Vagina (tissue), 2 donors: ENCODE data around the gene PTTG1IP. TPM values are rescaled to one million over a fixed set of nuclear protein-coding genes. Genes with fewer than 3 reads are reported as not detected.
"Not testable (repeated sequence)": the region's sequence is repeated elsewhere in the genome, so short reads cannot be mapped to it uniquely, and the experiment has no call there.

Source experiments
- DNase-seq, 2 donors: peaks; one replicate each; pipeline ENCODE4 v3.0.0-alpha.2; 2017; ENCODE audit errors: extremely low spot score in 2 of 2
- H3K27ac ChIP-seq: fragments of 200-600 bp; sonication (generic); one replicate; pipeline ENCODE4 v1.5.1; 2019
- H3K27me3 ChIP-seq: fragments of 200-600 bp; sonication (generic); one replicate; pipeline ENCODE4 v1.5.1; 2019
- H3K36me3 ChIP-seq, 2 donors: fragments of 200-600 bp; sonication (generic); one replicate each; pipeline ENCODE4 v1.5.1; 2017 to 2019
- H3K4me1 ChIP-seq: fragments of 200-600 bp; sonication (generic); one replicate; pipeline ENCODE4 v1.5.1; 2019
- H3K4me3 ChIP-seq, 2 donors: fragments of 200-600 bp; sonication (generic); 1 replicate in 1 of 2; 2 replicates in 1 of 2; pipeline ENCODE4 v1.5.1; 2016 to 2019
- H3K9me3 ChIP-seq: fragments of 200-600 bp; sonication (generic); one replicate; pipeline ENCODE4 v1.5.1; 2019
- POLR2A ChIP-seq, 2 donors: fragments of 450-650 bp; IDR thresholded peaks; one replicate each; pipeline ENCODE4 v1.6.1; 2017; ENCODE audit warnings: antibody characterized with exemption in 2 of 2, mild to moderate bottlenecking in 2 of 2, moderate library complexity in 2 of 2
- POLR2AphosphoS5 ChIP-seq, 2 donors: sonication (generic); formaldehyde crosslinking; IDR thresholded peaks; one replicate each; pipeline ENCODE4 v1.9.0; 2017; ENCODE audit warnings: antibody characterized with exemption in 2 of 2, mild to moderate bottlenecking in 2 of 2, low read depth in 1 of 2; ENCODE audit not compliant: insufficient read depth in 1 of 2
- intact Hi-C: fragments of 100-400 bp; cut with DNase I; formaldehyde crosslinking; loops from one replicate; pipeline ENCODE4 v1.15.1; 2023
- total RNA-seq: library from RNA; depleted of rRNA; stranded (reverse); fragments of >200 nt; gene quantifications from one replicate; pipeline ENCODE4 v1.2.3, GENCODE V29; 2016
- TF ChIP-seq, protein P1 (sequence below), 3 experiments: fragments of 450-650 bp in 2 of 3; fragments of 200-600 bp in 1 of 3; sonication (generic) in 1 of 3; IDR thresholded peaks; one replicate each; pipeline ENCODE4 v1.5.1; 2017 to 2019; ENCODE audit warnings: antibody characterized with exemption in 3 of 3, mild to moderate bottlenecking in 2 of 3, moderate library complexity in 2 of 3

PTTG1IP gene
- total RNA-seq, 1 donor from 2014 or later, result 165 TPM

DNA sequence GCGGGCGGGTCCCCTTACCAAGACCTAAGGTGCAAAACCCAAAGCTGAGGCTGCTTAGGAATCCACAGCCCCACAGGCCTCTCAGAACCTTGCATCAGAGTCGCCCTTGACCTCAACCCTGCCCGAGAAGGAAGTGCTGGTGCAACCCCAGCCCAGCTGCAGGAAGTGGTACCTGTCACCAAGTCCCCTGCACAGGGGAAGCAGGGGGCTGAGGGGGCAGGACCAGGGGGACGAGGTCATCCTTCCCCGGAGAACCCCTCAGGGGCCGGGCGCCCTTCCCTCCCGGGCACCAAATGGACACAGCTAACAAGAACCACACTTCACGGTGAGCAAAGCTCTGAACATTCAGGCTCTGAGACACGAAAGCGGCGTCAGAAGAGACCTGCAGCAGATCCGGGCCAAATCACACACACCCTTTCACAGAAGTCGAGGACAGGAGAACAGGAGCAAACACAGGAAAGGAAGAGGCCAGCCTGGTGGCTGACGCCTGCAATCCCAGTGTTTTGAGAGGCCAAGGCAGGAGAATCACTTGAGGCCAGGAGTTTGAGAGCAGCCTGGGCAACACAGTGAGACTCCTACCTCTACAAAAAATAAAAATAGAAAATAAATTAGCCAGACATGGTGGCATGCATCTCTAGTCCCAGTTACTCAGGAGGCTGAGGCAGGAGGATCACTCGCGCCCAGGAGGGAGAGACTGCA, 40.8 kb upstream of the PTTG1IP start:
- no peak for DNase-seq
- intact Hi-C loops, result no loop called here
- no peaks in the 10 kb centered on the region for H3K27me3 ChIP-seq
- H3K4me3 ChIP-seq, result no peak overlapping the region
- no peak for TF ChIP-seq POLR2AphosphoS5 (IDR thresholded peaks at IDR 0.05; ENCODE audit: insufficient read depth in 1 of 2, low read depth in 1 of 2)
- TF ChIP-seq, protein P1, sequence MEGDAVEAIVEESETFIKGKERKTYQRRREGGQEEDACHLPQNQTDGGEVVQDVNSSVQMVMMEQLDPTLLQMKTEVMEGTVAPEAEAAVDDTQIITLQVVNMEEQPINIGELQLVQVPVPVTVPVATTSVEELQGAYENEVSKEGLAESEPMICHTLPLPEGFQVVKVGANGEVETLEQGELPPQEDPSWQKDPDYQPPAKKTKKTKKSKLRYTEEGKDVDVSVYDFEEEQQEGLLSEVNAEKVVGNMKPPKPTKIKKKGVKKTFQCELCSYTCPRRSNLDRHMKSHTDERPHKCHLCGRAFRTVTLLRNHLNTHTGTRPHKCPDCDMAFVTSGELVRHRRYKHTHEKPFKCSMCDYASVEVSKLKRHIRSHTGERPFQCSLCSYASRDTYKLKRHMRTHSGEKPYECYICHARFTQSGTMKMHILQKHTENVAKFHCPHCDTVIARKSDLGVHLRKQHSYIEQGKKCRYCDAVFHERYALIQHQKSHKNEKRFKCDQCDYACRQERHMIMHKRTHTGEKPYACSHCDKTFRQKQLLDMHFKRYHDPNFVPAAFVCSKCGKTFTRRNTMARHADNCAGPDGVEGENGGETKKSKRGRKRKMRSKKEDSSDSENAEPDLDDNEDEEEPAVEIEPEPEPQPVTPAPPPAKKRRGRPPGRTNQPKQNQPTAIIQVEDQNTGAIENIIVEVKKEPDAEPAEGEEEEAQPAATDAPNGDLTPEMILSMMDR (IDR thresholded peaks at IDR 0.05), result no peak
- TF ChIP-seq POLR2A (IDR thresholded peaks at IDR 0.05), result no peak
- no peaks in the 10 kb centered on the region for H3K36me3 ChIP-seq
- H3K27ac ChIP-seq, result no peak overlapping the region
- H3K9me3 ChIP-seq, result no peaks in the 10 kb centered on the region
- peaks cover 23% of the 10 kb centered on the region for H3K4me1 ChIP-seq

- H3K4me3 ChIP-seq, result no peak overlapping the region
- no peak for DNase-seq
- intact Hi-C loops, result no loop called here
- H3K27ac ChIP-seq, result no peak overlapping the region
- no peaks in the 10 kb centered on the region for H3K27me3 ChIP-seq
- H3K9me3 ChIP-seq, result no peaks in the 10 kb centered on the region
- TF ChIP-seq POLR2AphosphoS5 (IDR thresholded peaks at IDR 0.05; ENCODE audit: insufficient read depth in 1 of 2, low read depth in 1 of 2) (no peak), POLR2A (IDR thresholded peaks at IDR 0.05) (no peak)
- H3K36me3 ChIP-seq, result no peaks in the 10 kb centered on the region
- peaks cover 23% of the 10 kb centered on the region for H3K4me1 ChIP-seq
Observed at GRCh38 chr21:44913425-44914175, 40.1 kb upstream of the PTTG1IP start.

DNA sequence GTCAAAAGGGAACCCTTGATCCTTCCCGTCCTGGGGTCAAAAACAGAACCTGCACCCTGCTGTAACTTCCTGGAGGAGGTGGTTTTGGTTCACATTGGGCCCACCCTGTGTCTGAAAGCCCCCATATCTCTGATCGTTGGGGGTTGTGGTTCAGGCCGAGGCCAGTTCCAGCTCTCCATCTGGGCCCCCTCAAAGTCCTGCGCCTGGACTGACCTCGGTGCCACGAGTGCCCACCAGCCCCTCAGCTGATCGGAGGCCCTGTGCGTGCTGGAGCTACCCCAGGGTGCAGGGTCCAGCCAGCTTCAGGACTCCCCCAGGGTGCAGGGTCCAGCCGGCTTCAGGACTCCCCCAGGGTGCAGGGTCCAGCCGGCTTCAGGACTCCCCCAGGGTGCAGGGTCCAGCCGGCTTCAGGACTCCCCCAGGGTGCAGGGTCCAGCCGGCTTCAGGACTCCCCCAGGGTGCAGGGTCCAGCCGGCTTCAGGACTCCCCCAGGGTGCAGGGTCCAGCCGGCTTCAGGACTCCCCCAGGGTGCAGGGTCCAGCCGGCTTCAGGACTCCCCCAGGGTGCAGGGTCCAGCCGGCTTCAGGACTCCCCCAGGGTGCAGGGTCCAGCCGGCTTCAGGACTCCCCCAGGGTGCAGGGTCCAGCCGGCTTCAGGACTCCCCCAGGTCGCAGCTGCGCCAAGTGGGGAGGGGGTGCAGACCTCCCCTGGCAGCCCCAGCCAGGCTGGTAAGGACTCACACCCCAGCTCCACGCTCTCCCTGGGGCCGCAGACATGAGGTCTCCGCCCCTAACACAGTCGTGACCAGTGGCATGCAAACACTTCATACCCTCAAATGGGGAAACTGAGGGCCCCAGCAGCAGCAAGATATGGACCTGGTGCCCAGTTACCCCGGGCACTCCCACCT, 39.3 kb upstream of the PTTG1IP start:
- H3K4me3 ChIP-seq, H3K36me3 ChIP-seq, H3K27ac ChIP-seq, intact Hi-C loops, DNase-seq, H3K27me3 ChIP-seq, H3K9me3 ChIP-seq: not testable (repeated sequence)
- H3K4me1 ChIP-seq, result peaks cover 23% of the 10 kb centered on the region

GRCh38 chr21:44912158-44912473, 38.6 kb upstream of the PTTG1IP start:
- intact Hi-C loops, result no loop called here
- H3K9me3 ChIP-seq, result no peaks in the 10 kb centered on the region
- H3K27ac ChIP-seq, result no peak overlapping the region
- TF ChIP-seq POLR2A (IDR thresholded peaks at IDR 0.05) (no peak), POLR2AphosphoS5 (IDR thresholded peaks at IDR 0.05; ENCODE audit: insufficient read depth in 1 of 2, low read depth in 1 of 2) (no peak)
- TF ChIP-seq, protein P1 (IDR thresholded peaks at IDR 0.05), result no peak
- no peaks in the 10 kb centered on the region for H3K27me3 ChIP-seq
- no peak overlapping the region for H3K4me3 ChIP-seq
- peaks cover 23% of the 10 kb centered on the region for H3K4me1 ChIP-seq
- DNase-seq, result no peak
- H3K36me3 ChIP-seq, result no peaks in the 10 kb centered on the region

DNA sequence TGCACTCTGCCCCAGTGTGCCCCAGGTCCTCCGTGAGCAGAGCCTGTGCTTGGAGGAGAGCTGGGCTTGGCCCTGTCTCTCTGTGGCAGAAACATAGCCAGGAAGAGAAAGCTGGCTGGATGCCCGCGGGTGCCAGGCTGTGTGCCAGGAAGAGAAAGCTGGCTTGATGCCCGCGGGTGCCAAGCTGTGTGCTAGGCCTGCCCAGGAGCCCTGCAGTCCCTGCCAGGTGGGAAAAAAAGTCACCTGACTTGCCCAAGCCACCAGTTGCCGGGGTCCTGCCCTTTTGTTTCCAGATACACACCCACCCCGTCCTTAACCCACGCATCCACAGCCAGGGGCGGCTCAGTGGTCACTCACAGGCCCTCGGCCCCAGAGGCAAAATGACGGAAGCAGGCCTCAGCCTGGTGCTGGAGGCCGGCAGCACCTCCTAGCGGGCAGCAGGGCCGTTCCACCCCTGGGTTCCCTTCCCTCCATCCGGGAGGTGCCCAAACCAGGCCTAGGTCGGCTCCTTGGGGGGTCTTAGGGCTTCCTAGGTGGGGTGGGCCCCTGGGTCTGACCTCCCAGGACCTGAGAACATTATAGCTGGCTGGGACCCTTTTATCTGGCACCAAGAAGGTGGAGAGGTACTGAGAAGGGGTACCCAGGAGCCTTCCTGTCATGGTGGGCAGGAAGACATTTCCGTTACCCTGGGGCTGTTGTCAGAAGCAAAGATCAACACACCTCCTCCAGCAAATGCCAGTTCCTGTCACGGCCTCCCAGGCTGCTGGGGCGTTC, 38.1 kb upstream of the PTTG1IP start:
- Histone ChIP-seq H3K36me3 (no peaks in the 10 kb centered on the region), H3K27me3 (no peaks in the 10 kb centered on the region), H3K9me3 (no peaks in the 10 kb centered on the region), H3K4me1 (peaks cover 23% of the 10 kb centered on the region), H3K4me3 (peak overlapping the region in 1 of 2 donors; percentile 1), H3K27ac (no peak overlapping the region)
- intact Hi-C loops, result no loop called here
- no peak for DNase-seq
- TF ChIP-seq POLR2AphosphoS5 (IDR thresholded peaks at IDR 0.05; ENCODE audit: insufficient read depth in 1 of 2, low read depth in 1 of 2) (peak in 1 of 2 donors; percentile 30), POLR2A (IDR thresholded peaks at IDR 0.05) (no peak)
- TF ChIP-seq, protein P1 (IDR thresholded peaks at IDR 0.05), result peak in 2 of 3 experiments; percentile 3 to 43
